Keratinocyte (primary cell): Measurements from ENCODE around the gene C2orf69. TPM values are rescaled to one million over a fixed set of nuclear protein-coding genes. Genes with fewer than 3 reads are reported as not detected.

Source experiments
- DNase-seq: peaks from one replicate; pipeline ENCODE4 v3.0.0-alpha.2; 2011; ENCODE audit warnings: low read depth, missing footprints, low spot score
- FAIRE-seq: peaks from 2 replicates; lab custom pipeline; 2011; peaks lifted over from hg19 to GRCh38; lab: Jason Lieb, UNC
- H2AFZ ChIP-seq: 2 replicates; pipeline ENCODE4 v1.6.0; 2012; ENCODE audit warnings: low read length, control low read depth, inconsistent platforms; ENCODE audit not compliant: control insufficient read depth
- H3K27ac ChIP-seq: 2 replicates; pipeline ENCODE4 v1.5.1; 2011; ENCODE audit warnings: low read length; ENCODE audit not compliant: control insufficient read depth, insufficient read depth
- H3K27me3 ChIP-seq: 3 replicates; pipeline ENCODE4 v1.6.0; 2011; ENCODE audit warnings: low read length; ENCODE audit not compliant: control insufficient read depth, insufficient read depth; ENCODE audit errors: extremely low read depth
- H3K36me3 ChIP-seq, 2 experiments: 2 replicates in 1 of 2; 3 replicates in 1 of 2; pipeline ENCODE4 v1.5.1; 2011; ENCODE audit warnings: low read length in 2 of 2, mild to moderate bottlenecking in 1 of 2; ENCODE audit not compliant: control insufficient read depth in 2 of 2, insufficient read depth in 2 of 2; ENCODE audit errors: extremely low read depth in 1 of 2
- H3K4me1 ChIP-seq: 3 replicates; pipeline ENCODE4 v1.5.1; 2011; ENCODE audit warnings: low read length; ENCODE audit not compliant: control insufficient read depth, insufficient read depth; ENCODE audit errors: extremely low read depth
- H3K4me2 ChIP-seq: 3 replicates; pipeline ENCODE4 v1.6.0; 2011; ENCODE audit warnings: low read depth, low read length; ENCODE audit not compliant: control insufficient read depth, insufficient read depth; ENCODE audit errors: extremely low read depth
- H3K4me3 ChIP-seq, 3 experiments: fragments of 200-600 bp in 1 of 3; sonication (generic) in 1 of 3; 2 replicates in 2 of 3; 3 replicates in 1 of 3; pipeline ENCODE4 v1.5.1; 2011 to 2016; ENCODE audit warnings: low read length in 3 of 3, mild to moderate bottlenecking in 3 of 3, control low read depth in 2 of 3, inconsistent platforms in 1 of 3, low read depth in 1 of 3, mixed read lengths in 1 of 3, mixed run types in 1 of 3, moderate library complexity in 1 of 3; ENCODE audit not compliant: control insufficient read depth in 2 of 3, insufficient read depth in 2 of 3; ENCODE audit errors: extremely low read depth in 1 of 3
- H3K79me2 ChIP-seq: 2 replicates; pipeline ENCODE4 v1.6.0; 2012; ENCODE audit warnings: low read length; ENCODE audit not compliant: control insufficient read depth, insufficient read depth
- H3K9ac ChIP-seq: 3 replicates; pipeline ENCODE4 v1.6.0; 2011; ENCODE audit warnings: low read length; ENCODE audit not compliant: control insufficient read depth, insufficient read depth; ENCODE audit errors: extremely low read depth
- H3K9me1 ChIP-seq: 3 replicates; pipeline ENCODE4 v1.6.0; 2011; ENCODE audit warnings: low read length; ENCODE audit not compliant: control insufficient read depth, insufficient read depth; ENCODE audit errors: extremely low read depth
- H3K9me3 ChIP-seq: 2 replicates; pipeline ENCODE4 v1.5.1; 2012; ENCODE audit warnings: low read depth, low read length; ENCODE audit not compliant: control insufficient read depth
- H4K20me1 ChIP-seq: 3 replicates; pipeline ENCODE4 v1.6.0; 2011; ENCODE audit warnings: low read length; ENCODE audit not compliant: control insufficient read depth, insufficient read depth; ENCODE audit errors: extremely low read depth
- CTCF ChIP-seq, 3 experiments: IDR thresholded peaks in 1 of 3; conservative IDR thresholded peaks in 1 of 3; optimal IDR thresholded peaks in 1 of 3; 2 replicates in 2 of 3; 3 replicates in 1 of 3; pipeline versions ENCODE3 to v1.5.1; 2011; ENCODE audit warnings: low read length in 3 of 3, mild to moderate bottlenecking in 3 of 3, moderate library complexity in 2 of 3, control low read depth in 1 of 3, inconsistent platforms in 1 of 3; ENCODE audit not compliant: insufficient read depth in 2 of 3; ENCODE audit errors: extremely low read depth in 1 of 3
- EZH2 ChIP-seq: IDR thresholded peaks from one replicate; pipeline ENCODE4 v1.6.1; 2012; ENCODE audit warnings: inconsistent platforms, mild to moderate bottlenecking, low read length, moderate library complexity
- dilution Hi-C: fragments of 300-500 bp; cut with MboI; formaldehyde crosslinking; loops from one replicate; pipeline ENCODE4 v1.7.0; 2020; ENCODE audit warnings: low sequenced_read_pairs; ENCODE audit not compliant: extremely low pct_ligation_motif_present
- polyA plus RNA-seq, 5 experiments: library from polyadenylated mRNA; depleted of rRNA in 3 of 5; stranded (reverse) in 3 of 5; stranded (forward) in 1 of 5; unstranded in 1 of 5; fragments of >200 nt; gene quantifications; 1 replicate in 1 of 5; 2 replicates in 3 of 5; 3 replicates in 1 of 5; pipeline versions ENCODE4 v1.2.1 to v1.2.3, GENCODE V29; 2011 to 2012; ENCODE audit warnings: missing spikeins in 2 of 5, low read depth in 1 of 5, low replicate concordance in 1 of 5

Gene C2orf69
- polyA plus RNA-seq, 1 donor (not counting 4 experiments of a cell fraction or from before 2014, with no cell fraction given): 8.6 TPM

GRCh38 chr2:199958014-199958413 is 46.9 kb downstream of the C2orf69 start:
- no peak overlapping the region for H3K4me2 ChIP-seq
- no peak overlapping the region for H3K9ac ChIP-seq
- no peaks in the 10 kb centered on the region for H3K9me3 ChIP-seq
- H3K27me3 ChIP-seq: no peaks in the 10 kb centered on the region
- H3K27ac ChIP-seq: no peak overlapping the region
- peaks cover 15% of the 10 kb centered on the region for H3K4me1 ChIP-seq
- no peak overlapping the region for H3K4me3 ChIP-seq
- no peaks in the 10 kb centered on the region for H3K9me1 ChIP-seq
- TF ChIP-seq CTCF (optimal IDR thresholded peaks at IDR 0.05 in 1 of 3, IDR thresholded peaks at IDR 0.05 in 1 of 3, conservative IDR thresholded peaks at IDR 0.05 in 1 of 3; ENCODE audit: extremely low read depth in 1 of 3, insufficient read depth in 2 of 3, low read length in 3 of 3): no peak
- no peak for TF ChIP-seq EZH2
- H3K36me3 ChIP-seq: peaks cover 2 to 8% of the 10 kb centered on the region in 2 experiments
- H3K79me2 ChIP-seq: peaks cover 53% of the 10 kb centered on the region
- FAIRE-seq (no peak), DNase-seq (no peak)
- no peak overlapping the region for H2AFZ ChIP-seq
- H4K20me1 ChIP-seq: no peaks in the 10 kb centered on the region
- dilution Hi-C loops: no loop called here

GRCh38 chr2:199962203-199962602 is 51.1 kb downstream of the C2orf69 start:
- no peak overlapping the region for H2AFZ ChIP-seq
- H3K4me2 ChIP-seq: no peak overlapping the region
- no peak overlapping the region for H3K27ac ChIP-seq
- FAIRE-seq (no peak), DNase-seq (no peak)
- H3K9me1 ChIP-seq: no peaks in the 10 kb centered on the region
- H3K4me1 ChIP-seq: no peaks in the 10 kb centered on the region
- no peaks in the 10 kb centered on the region for H3K27me3 ChIP-seq
- H3K79me2 ChIP-seq: peaks cover 15% of the 10 kb centered on the region
- H3K4me3 ChIP-seq: no peak overlapping the region
- no peaks in the 10 kb centered on the region for H4K20me1 ChIP-seq
- H3K9ac ChIP-seq: no peak overlapping the region
- TF ChIP-seq CTCF (optimal IDR thresholded peaks at IDR 0.05 in 1 of 3, IDR thresholded peaks at IDR 0.05 in 1 of 3, conservative IDR thresholded peaks at IDR 0.05 in 1 of 3; ENCODE audit: extremely low read depth in 1 of 3, insufficient read depth in 2 of 3, low read length in 3 of 3): no peak
- dilution Hi-C loops: no loop called here
- H3K9me3 ChIP-seq: no peaks in the 10 kb centered on the region
- H3K36me3 ChIP-seq: peaks cover 6 to 14% of the 10 kb centered on the region in 2 experiments
